MM.1S (cell line): Measurements from ENCODE around the gene GLMP.

Experiments used
- DNase-seq: peaks from one replicate; pipeline ENCODE4 v3.0.0-alpha.2; 2015
- H2AFZ ChIP-seq: fragments of 300-600 bp; sonication (generic); 2 replicates; pipeline ENCODE4 v1.6.0; 2016; ENCODE audit warnings: antibody characterized with exemption, low read length
- H3F3A ChIP-seq: fragments of 300-600 bp; sonication (generic); 2 replicates; pipeline ENCODE4 v1.6.1; 2016; ENCODE audit warnings: mild to moderate bottlenecking, antibody characterized with exemption, low read length, moderate library complexity, mixed read lengths; ENCODE audit not compliant: insufficient read depth
- H3K27ac ChIP-seq: fragments of 300-600 bp; sonication (generic); 2 replicates; pipeline ENCODE4 v1.5.1; 2016; ENCODE audit warnings: mild to moderate bottlenecking, low read length
- H3K27me3 ChIP-seq: fragments of 300-600 bp; sonication (generic); replicated peaks from 2 replicates; pipeline ENCODE4 v1.6.0; 2016; ENCODE audit warnings: low read length; ENCODE audit not compliant: insufficient read depth
- H3K36me3 ChIP-seq: fragments of 300-600 bp; sonication (generic); replicated peaks from 2 replicates; pipeline ENCODE4 v1.6.1; 2016; ENCODE audit warnings: mild to moderate bottlenecking, low read length, mixed read lengths; ENCODE audit not compliant: insufficient read depth
- H3K4me1 ChIP-seq: fragments of 300-600 bp; sonication (generic); 2 replicates; pipeline ENCODE4 v1.6.1; 2016; ENCODE audit warnings: low read length, mixed read lengths
- H3K4me2 ChIP-seq: fragments of 300-600 bp; sonication (generic); 2 replicates; pipeline ENCODE4 v1.6.0; 2016; ENCODE audit warnings: low read depth, low read length
- H3K4me3 ChIP-seq: fragments of 300-600 bp; sonication (generic); 2 replicates; pipeline ENCODE4 v1.5.1; 2016; ENCODE audit warnings: low read length, mixed read lengths
- H3K79me2 ChIP-seq: fragments of 300-600 bp; sonication (generic); 2 replicates; pipeline ENCODE4 v1.6.1; 2016; ENCODE audit warnings: mixed run types, low read length, mixed read lengths
- H3K9ac ChIP-seq: fragments of 300-600 bp; sonication (generic); 2 replicates; pipeline ENCODE4 v1.6.1; 2016; ENCODE audit warnings: low read length, mixed read lengths
- H3K9me2 ChIP-seq: fragments of 300-600 bp; sonication (generic); replicated peaks from 2 replicates; pipeline ENCODE4 v1.6.1; 2016; ENCODE audit warnings: mild to moderate bottlenecking, low read length, mixed read lengths; ENCODE audit not compliant: insufficient read depth
- H3K9me3 ChIP-seq: fragments of 300-600 bp; sonication (generic); replicated peaks from 2 replicates; pipeline ENCODE4 v1.6.1; 2016; ENCODE audit warnings: mild to moderate bottlenecking, low read length, mixed read lengths; ENCODE audit not compliant: insufficient read depth
- H4K20me1 ChIP-seq: fragments of 300-600 bp; sonication (generic); 2 replicates; pipeline ENCODE4 v1.6.1; 2016; ENCODE audit warnings: mild to moderate bottlenecking, low read length, moderate library complexity, mixed read lengths; ENCODE audit not compliant: insufficient read depth
- EZH2 ChIP-seq: fragments of 300-600 bp; sonication (generic); optimal IDR thresholded peaks from 2 replicates; pipeline ENCODE3; 2017; ENCODE audit warnings: low read depth, mild to moderate bottlenecking, antibody characterized with exemption, low read length, mixed read lengths
- EZH2phosphoT487 ChIP-seq: fragments of 300-600 bp; sonication (generic); IDR thresholded peaks from 2 replicates; pipeline ENCODE4 v1.6.1; 2018; ENCODE audit warnings: antibody characterized with exemption, low read length
- TF ChIP-seq, protein P1 (sequence below): fragments of 300-600 bp; sonication (generic); IDR thresholded peaks from 2 replicates; pipeline ENCODE4 v1.5.1; 2016; ENCODE audit warnings: antibody characterized with exemption, low read length, mixed read lengths

GLMP gene

DNA sequence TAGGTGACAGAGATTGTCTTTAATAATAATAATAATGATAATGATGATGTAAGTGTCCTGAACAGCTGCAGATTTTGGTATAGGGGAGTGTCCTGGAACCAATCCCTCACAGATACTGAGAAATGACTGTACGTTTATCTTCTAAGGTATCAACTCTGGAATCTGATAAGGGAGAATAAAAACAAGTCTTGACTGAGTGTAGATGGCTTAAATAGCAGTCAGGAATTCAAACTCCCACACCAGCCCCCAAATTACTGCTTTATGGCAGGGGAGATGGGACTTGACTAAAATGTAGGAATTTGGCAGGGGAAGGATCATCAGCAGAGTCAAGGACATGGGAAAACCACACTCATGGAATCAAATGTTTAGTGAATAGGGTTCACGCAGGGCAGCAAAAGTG, 9.7 kb upstream of the GLMP start:
- Histone ChIP-seq H3K9me3 (no peaks in the 10 kb centered on the region), H3K4me1 (no peaks in the 10 kb centered on the region), H3K79me2 (no peaks in the 10 kb centered on the region), H3F3A (peaks cover 6% of the 10 kb centered on the region; the same call in 1 of the 2 replicates), H3K9me2 (no peaks in the 10 kb centered on the region), H3K4me2 (no peak overlapping the region), H4K20me1 (no peaks in the 10 kb centered on the region), H3K9ac (no peak overlapping the region), H3K27me3 (no peaks in the 10 kb centered on the region), H3K36me3 (peaks cover 12% of the 10 kb centered on the region; the same call in 1 of the 2 replicates), H3K27ac (no peak overlapping the region), H2AFZ (no peak overlapping the region), H3K4me3 (no peak overlapping the region)
- TF ChIP-seq EZH2phosphoT487, result no peak
- TF ChIP-seq, protein P1, sequence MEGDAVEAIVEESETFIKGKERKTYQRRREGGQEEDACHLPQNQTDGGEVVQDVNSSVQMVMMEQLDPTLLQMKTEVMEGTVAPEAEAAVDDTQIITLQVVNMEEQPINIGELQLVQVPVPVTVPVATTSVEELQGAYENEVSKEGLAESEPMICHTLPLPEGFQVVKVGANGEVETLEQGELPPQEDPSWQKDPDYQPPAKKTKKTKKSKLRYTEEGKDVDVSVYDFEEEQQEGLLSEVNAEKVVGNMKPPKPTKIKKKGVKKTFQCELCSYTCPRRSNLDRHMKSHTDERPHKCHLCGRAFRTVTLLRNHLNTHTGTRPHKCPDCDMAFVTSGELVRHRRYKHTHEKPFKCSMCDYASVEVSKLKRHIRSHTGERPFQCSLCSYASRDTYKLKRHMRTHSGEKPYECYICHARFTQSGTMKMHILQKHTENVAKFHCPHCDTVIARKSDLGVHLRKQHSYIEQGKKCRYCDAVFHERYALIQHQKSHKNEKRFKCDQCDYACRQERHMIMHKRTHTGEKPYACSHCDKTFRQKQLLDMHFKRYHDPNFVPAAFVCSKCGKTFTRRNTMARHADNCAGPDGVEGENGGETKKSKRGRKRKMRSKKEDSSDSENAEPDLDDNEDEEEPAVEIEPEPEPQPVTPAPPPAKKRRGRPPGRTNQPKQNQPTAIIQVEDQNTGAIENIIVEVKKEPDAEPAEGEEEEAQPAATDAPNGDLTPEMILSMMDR, result no peak
- TF ChIP-seq EZH2, result no peak
- no peak for DNase-seq

DNA sequence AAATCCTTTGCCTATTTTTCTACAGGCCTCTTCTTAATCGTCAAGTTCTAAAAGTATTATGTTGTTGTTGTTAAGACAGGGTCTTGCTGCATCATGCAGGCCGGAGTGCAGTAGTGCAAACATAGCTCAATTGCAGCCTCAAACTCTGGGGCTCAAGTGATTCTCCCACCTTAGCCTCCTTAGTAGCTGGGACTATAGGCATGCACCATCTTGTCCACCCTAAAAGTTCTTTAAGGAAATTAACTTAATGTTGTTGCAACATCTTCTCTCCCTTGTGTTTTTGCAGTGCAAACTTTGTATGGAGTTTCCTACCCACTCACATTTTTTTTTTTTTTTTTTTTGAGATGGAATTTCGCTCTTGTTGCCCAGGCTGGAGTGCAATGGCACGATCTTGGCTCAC, 7.8 kb upstream of the GLMP start:
- peaks cover 7% of the 10 kb centered on the region; the same call in 1 of the 2 replicates for H3K36me3 ChIP-seq
- DNase-seq, result no peak
- no peak overlapping the region for H3K9ac ChIP-seq

DNA sequence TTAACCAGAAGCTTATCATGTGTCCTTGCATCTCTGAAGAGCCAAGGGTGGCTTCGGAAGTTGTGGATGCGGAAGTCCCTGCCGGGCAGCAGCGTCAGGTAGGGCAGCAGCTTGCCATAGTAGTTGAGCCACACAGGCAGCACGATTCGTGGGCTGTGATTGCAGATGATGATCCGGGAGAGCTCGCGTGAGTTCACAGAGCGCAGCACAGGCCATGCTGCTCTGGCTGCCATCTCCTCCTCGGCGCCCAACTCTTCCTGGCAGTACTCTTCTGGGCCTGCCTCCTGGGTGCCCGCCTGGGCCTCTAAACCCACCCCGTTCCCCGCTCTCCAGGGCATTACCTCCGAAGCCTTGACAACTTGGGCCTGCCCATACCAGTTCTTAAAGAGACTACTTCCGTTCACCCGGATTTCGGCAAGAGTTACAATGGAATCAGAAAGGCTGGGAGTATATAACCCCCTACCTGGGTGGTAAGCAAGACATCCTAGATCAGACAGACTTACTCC, 3.4 kb upstream of the GLMP start, which contains the start of gene VHLL:
Gene VHLL, minus strand, starts transcription at position 456 of the 506 bp plus-strand sequence. Its CDS starts 118 bp downstream, at position 338.
- no peaks in the 10 kb centered on the region for H4K20me1 ChIP-seq
- no peak within 1 kb of the TSS for H3K4me3 ChIP-seq
- H3K9me3 ChIP-seq, result no peaks in the 10 kb centered on the region
- H3K27me3 ChIP-seq, result no peaks in the 10 kb centered on the region
- no peak within 1 kb of the TSS for H3K4me2 ChIP-seq
- H3K36me3 ChIP-seq, result no peaks in the 10 kb centered on the region
- H3K9me2 ChIP-seq, result no peaks in the 10 kb centered on the region
- no peak for DNase-seq
- TF ChIP-seq, protein P1, result no peak
- TF ChIP-seq EZH2phosphoT487 (no peak), EZH2 (no peak)
- no peak within 1 kb of the TSS for H2AFZ ChIP-seq
- H3K27ac ChIP-seq, result no peak within 1 kb of the TSS
- H3K9ac ChIP-seq, result no peak within 1 kb of the TSS
- peaks cover 9% of the 10 kb centered on the region for H3K79me2 ChIP-seq
- no peaks in the 10 kb centered on the region for H3F3A ChIP-seq
- peaks cover 10% of the 10 kb centered on the region; the same call in 1 of the 2 replicates for H3K4me1 ChIP-seq

More for the DNA sequence above, 7.8 kb upstream of the GLMP start:
- Histone ChIP-seq H2AFZ (no peak overlapping the region), H3K79me2 (no peaks in the 10 kb centered on the region), H4K20me1 (no peaks in the 10 kb centered on the region), H3K9me3 (no peaks in the 10 kb centered on the region), H3F3A (no peaks in the 10 kb centered on the region), H3K4me3 (no peak overlapping the region), H3K27ac (no peak overlapping the region), H3K27me3 (no peaks in the 10 kb centered on the region), H3K4me2 (no peak overlapping the region), H3K4me1 (no peaks in the 10 kb centered on the region), H3K9me2 (no peaks in the 10 kb centered on the region)
- TF ChIP-seq, protein P1, result no peak
